ENCODE data around the gene FAM149A. TPM values are rescaled to one million over a fixed set of nuclear protein-coding genes. Genes with fewer than 3 reads are reported as not detected.

Gene FAM149A
- total RNA-seq, 3 donors from 2014 or later, result 7.9 to 22.9 (median 8.0) TPM

DNA sequence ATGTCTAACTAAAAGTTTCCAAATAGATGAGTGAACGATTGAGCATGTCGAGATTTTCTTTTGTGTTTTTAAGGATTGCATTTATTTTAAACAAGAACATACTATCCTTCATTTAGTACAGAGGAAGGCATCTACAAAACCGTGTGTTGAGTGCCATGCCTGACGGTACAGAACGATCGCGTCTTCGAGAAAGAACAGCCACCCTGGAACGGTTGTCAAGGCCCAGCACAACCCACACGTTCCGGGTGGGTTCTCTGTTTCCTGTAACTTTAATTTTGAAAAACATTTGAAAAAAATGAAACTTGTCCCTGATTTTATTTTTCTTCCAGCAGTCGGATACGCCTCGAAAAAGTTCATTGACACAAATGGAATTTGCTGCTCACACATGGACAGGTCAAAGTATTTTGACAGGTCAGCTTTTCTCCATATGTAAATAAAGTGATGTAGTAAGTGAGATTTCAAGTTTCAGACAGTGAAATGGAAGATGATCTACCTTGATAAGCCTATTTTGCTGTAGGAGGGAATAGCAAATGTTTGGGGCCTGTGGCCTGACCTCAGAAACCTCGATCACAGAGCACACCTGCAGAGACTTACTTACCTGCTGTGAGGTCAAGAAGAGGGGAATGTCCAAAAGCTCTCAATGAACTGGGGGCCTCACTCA, 62.5 kb downstream of the FAM149A start:
- no peak for DNase-seq (ENCODE audit: low spot score in 2 of 2)
- Histone ChIP-seq H3K27me3 (no peaks in the 10 kb centered on the region), H3K4me1 (no peaks in the 10 kb centered on the region), H3K27ac (no peak overlapping the region), H3K36me3 (no peaks in the 10 kb centered on the region), H3K4me3 (no peak overlapping the region), H3K9me3 (no peaks in the 10 kb centered on the region)
- TF ChIP-seq POLR2A (IDR thresholded peaks at IDR 0.05) (no peak), CTCF (IDR thresholded peaks at IDR 0.05) (no peak), POLR2AphosphoS5 (IDR thresholded peaks at IDR 0.05) (no peak)
- intact Hi-C loops (cut with DNase I; ENCODE audit: low total_unique reads), result no loop called here

DNA sequence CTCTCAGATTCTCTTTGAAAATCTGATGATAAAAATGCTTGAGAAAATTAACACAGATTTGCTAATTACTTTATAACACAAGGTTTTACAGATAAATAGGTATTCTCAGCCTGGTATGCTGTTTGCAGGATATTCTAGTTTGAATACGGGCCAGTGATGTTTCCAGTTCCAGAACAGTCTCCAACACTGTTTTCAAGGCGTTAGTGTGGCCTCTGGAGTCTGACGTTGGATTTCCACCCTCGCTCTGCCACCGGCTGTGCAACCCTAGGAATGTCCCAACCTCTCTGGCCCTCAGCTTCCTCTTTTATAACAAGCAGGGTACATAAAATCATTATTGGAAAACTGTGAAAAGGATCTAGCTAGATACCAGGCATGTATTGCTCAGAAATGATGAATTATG, 63.1 kb downstream of the FAM149A start:
- TF ChIP-seq CTCF (IDR thresholded peaks at IDR 0.05) (no peak), POLR2AphosphoS5 (IDR thresholded peaks at IDR 0.05) (no peak), POLR2A (IDR thresholded peaks at IDR 0.05) (no peak)
- H3K4me1 ChIP-seq, result no peaks in the 10 kb centered on the region
- intact Hi-C loops (cut with DNase I; ENCODE audit: low total_unique reads), result no loop called here
- no peak for DNase-seq (ENCODE audit: low spot score in 2 of 2)
- no peaks in the 10 kb centered on the region for H3K36me3 ChIP-seq
- no peaks in the 10 kb centered on the region for H3K27me3 ChIP-seq
- no peaks in the 10 kb centered on the region for H3K9me3 ChIP-seq
- no peak overlapping the region for H3K4me3 ChIP-seq
- H3K27ac ChIP-seq, result no peak overlapping the region

DNA sequence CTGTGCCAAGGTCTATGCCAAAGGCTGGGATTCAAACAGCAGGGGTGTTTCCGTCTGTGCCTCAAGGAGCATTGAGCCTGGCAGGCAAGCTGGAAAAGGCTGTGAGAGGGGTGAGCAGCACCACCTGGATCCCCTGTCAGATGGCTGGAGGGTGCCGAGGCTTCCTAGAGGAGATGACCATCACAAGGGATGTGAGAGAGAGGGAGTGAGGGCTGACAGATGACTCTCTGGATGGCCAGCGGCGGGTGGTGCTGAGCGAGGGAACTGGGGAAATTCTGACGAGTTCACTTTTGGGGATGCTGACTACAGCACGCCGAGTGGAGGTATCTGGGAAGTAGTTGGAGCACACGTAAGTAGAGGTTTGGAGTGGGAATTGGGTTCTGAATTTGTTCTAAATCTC, 64.2 kb downstream of the FAM149A start:
- Histone ChIP-seq H3K4me1 (no peaks in the 10 kb centered on the region), H3K27ac (no peak overlapping the region), H3K9me3 (no peaks in the 10 kb centered on the region), H3K36me3 (no peaks in the 10 kb centered on the region), H3K27me3 (no peaks in the 10 kb centered on the region), H3K4me3 (no peak overlapping the region)
- DNase-seq (ENCODE audit: low spot score in 2 of 2), result no peak
- intact Hi-C loops (cut with DNase I; ENCODE audit: low total_unique reads), result no loop called here
- TF ChIP-seq POLR2AphosphoS5 (IDR thresholded peaks at IDR 0.05), result no peak
- no peak for TF ChIP-seq CTCF (IDR thresholded peaks at IDR 0.05)
- TF ChIP-seq POLR2A (IDR thresholded peaks at IDR 0.05), result no peak

GRCh38 chr4:186169333-186169944, 64.9 kb downstream of the FAM149A start:
- Histone ChIP-seq H3K27me3 (no peaks in the 10 kb centered on the region), H3K4me1 (no peaks in the 10 kb centered on the region), H3K4me3 (no peak overlapping the region), H3K9me3 (no peaks in the 10 kb centered on the region), H3K36me3 (no peaks in the 10 kb centered on the region), H3K27ac (no peak overlapping the region)
- intact Hi-C loops (cut with DNase I; ENCODE audit: low total_unique reads), result no loop called here
- DNase-seq (ENCODE audit: low spot score in 2 of 2), result no peak
- no peak for TF ChIP-seq CTCF (IDR thresholded peaks at IDR 0.05)
- no peak for TF ChIP-seq POLR2A (IDR thresholded peaks at IDR 0.05)
- no peak for TF ChIP-seq POLR2AphosphoS5 (IDR thresholded peaks at IDR 0.05)

DNA sequence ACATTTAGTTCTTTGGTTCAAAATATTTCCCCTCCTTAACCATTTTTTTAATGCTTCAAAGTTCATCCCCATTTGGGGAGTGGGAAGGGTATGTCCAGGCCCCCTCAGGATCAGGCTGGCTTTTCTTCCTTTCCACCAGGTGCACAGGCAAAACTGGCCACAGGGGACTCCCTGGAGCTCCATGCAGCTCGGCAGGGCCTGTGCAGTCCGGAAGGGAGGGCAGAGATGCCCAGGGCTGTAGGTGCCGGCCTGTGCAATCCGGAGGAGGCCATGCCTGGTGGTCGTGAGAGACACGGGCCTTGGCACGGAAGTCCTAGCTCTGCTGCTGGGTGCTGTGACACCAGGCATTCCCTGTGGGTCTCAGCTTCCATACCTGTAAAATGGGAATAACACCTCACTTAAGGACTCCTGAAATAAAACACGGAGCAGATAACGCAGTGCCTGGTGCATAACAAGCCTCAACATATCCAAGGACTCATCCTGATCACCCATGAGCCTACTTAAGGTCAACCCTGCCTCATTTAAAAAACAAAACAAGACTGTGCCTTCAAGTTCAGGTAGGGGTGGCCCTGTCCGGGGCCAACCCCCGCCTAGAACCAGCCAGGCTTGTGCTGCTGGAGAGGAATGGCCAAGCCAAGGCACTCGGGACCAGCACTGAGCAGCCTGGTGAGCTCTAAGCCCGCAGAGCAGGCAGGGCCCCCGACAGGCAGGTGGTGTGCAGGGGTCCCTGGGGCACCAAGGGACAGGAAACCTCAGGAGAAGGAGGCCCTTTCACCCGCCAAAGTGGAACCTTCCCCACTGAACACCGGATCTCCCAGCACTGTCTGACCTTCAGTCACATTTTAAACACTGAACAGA, 65.7 kb downstream of the FAM149A start:
- Histone ChIP-seq H3K36me3 (no peaks in the 10 kb centered on the region), H3K4me1 (no peaks in the 10 kb centered on the region), H3K4me3 (no peak overlapping the region), H3K27ac (no peak overlapping the region), H3K9me3 (no peaks in the 10 kb centered on the region), H3K27me3 (no peaks in the 10 kb centered on the region)
- intact Hi-C loops (cut with DNase I; ENCODE audit: low total_unique reads), result no loop called here
- no peak for TF ChIP-seq POLR2A (IDR thresholded peaks at IDR 0.05)
- no peak for TF ChIP-seq POLR2AphosphoS5 (IDR thresholded peaks at IDR 0.05)
- TF ChIP-seq CTCF (IDR thresholded peaks at IDR 0.05), result no peak
- no peak for DNase-seq (ENCODE audit: low spot score in 2 of 2)

All from breast epithelium (tissue), 4 donors.